Measurements from ENCODE around the gene GPHN.

DNA sequence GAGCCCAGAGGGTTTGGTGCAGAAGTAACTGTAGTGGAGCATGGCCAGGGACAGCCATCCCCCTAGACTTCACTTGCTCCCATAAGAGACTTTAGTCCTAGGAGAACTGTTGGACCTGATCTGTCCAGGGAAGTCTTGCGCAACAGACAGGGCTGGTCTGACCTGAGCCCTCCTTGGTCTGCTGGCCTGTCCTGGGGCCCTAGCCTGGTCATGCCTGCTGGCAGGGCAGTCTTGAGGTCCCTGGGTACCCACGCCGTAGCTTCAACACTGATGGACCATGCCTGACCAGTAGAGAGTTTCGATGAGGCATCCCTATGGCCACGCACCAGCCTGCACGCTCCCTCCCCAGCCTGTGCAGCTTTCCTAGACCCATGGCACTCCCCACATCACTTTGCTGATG is 305.7 kb downstream of the GPHN start:
- no peak for TF ChIP-seq CTCF (IDR thresholded peaks at IDR 0.05)
- no peak for TF ChIP-seq POLR2A (IDR thresholded peaks at IDR 0.05)
